Inflammatory macrophage treated with lipopolysaccharide for 4 hours (primary cell): Measurements from ENCODE around the gene FAM3B.
"Not testable (repeated sequence)": the region's sequence is repeated elsewhere in the genome, so short reads cannot be mapped to it uniquely, and the experiment has no call there.

Source experiments
- DNase-seq: peaks from one replicate; pipeline ENCODE4 v3.0.0-alpha.2; 2020

The FAM3B gene, protein sequence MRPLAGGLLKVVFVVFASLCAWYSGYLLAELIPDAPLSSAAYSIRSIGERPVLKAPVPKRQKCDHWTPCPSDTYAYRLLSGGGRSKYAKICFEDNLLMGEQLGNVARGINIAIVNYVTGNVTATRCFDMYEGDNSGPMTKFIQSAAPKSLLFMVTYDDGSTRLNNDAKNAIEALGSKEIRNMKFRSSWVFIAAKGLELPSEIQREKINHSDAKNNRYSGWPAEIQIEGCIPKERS

DNA sequence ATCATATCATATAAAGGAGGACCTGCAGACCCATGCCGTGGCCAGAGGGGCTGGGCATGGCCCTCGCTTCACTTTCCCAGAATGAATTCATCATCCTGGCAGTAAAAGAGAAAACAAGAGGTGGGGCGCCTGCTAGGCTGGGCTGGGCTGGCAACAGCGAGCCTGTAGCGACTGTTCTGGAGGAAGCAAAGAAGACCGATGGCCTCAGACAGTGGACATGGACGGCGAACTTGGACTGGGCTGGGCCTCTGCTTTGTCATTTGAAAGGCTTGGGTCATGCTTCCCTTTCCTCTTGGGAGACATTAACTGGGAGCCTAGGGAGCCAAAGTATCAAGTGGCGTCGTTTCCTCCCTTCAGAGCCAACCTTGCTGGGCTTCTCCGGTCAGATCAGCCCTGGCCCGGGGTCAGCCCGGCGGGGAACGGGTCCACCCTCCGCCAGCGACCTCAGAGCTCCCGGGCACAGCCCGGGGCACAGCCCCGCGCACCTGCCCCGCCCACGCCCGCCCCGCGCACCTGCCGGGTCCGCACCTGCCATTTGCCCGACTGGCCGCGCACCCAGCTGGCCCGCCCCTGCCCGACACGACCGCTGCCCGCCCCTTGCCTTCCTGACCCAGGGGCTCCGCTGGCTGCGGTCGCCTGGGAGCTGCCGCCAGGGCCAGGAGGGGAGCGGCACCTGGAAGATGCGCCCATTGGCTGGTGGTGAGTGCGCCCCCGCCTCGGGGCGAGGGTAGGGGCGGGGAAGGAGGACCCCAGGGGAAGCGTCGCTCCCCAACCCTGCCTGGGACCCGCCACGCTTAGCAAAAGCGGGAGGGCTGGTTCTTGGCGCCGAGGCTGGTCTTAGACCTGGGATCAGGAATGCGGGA is at the start of gene FAM3B:
FAM3B (plus strand) TSS at position 602 of the 863 bp plus-strand sequence; CDS start at position 681, 79 bp downstream.
- no peak for DNase-seq

DNA sequence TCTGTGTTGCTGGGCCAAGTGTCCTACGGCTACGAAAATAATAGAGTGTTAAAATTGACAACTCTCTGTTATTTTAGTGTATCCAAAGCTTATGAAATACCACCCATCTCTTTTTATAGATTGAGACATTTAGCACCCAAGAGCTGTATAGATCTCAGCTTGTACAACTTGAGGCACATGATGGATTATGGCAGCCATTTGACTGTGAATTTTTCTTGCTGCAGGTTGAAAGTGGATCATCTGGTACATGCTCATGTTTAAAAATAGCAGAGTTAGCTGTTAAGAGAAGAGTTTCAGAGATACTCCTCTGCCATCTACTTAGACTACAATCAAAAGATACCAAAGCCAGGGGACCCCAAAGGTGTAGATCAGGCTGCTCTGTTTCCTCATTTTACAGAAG is 49.3 kb upstream of the FAM3B start:
- DNase-seq, result no peak

DNA sequence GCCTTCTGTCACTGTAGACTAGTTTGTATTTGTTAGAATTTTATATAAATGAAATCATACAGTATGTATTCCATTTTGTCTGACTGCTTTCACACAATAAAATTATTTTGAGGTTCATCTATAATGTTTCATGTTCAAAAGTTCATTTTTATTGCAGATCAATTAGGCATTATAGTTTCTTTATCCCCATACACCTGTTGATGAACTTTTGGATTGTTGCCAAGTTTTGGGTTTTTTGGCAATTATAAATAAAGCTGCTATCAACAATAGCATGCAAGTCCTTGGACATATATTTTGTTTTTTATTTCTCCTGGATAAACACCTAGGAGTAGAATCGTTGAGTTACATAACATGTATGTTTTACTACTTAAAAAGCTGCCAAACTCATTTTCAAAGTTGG is 47.1 kb upstream of the FAM3B start:
- no peak for DNase-seq

DNA sequence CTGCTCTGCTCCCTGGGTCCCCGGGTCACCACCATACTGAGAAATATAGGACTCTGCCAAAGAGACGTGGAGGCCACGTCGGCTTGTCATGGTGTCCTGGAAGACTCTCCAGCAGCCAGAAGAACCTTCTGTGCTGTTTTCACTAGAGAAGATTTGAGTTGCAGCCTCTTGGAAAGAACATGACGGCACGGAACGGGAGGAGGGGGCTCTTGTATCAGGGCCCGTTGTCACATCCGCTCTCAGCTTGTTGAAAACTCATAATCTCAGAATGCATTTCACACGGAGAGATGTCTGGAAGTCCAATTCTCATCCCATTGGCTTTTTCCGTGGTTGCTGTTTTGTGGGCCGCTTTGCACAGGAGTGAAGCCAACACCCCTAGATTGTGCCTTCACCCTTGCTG is 39.4 kb upstream of the FAM3B start:
- DNase-seq, result no peak

DNA sequence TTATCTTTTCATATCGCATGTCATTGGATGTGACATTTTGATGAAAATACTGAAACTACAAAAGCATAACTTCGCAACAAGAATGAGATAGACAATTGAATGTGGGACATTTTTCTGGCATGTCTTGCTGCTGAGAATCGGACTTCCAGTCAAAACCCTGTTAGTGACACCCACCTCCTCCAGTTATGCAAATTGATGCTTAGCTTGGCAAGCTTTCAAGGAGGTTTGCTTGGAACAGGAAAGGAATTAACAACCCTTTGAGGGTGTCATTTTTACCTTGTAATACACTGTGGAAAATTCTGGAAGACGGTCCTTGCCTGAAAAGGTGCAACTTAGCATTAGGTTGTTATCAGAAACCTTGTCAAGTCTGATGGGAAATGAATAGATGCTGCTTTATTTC is 38.8 kb upstream of the FAM3B start:
- DNase-seq, result no peak

DNA sequence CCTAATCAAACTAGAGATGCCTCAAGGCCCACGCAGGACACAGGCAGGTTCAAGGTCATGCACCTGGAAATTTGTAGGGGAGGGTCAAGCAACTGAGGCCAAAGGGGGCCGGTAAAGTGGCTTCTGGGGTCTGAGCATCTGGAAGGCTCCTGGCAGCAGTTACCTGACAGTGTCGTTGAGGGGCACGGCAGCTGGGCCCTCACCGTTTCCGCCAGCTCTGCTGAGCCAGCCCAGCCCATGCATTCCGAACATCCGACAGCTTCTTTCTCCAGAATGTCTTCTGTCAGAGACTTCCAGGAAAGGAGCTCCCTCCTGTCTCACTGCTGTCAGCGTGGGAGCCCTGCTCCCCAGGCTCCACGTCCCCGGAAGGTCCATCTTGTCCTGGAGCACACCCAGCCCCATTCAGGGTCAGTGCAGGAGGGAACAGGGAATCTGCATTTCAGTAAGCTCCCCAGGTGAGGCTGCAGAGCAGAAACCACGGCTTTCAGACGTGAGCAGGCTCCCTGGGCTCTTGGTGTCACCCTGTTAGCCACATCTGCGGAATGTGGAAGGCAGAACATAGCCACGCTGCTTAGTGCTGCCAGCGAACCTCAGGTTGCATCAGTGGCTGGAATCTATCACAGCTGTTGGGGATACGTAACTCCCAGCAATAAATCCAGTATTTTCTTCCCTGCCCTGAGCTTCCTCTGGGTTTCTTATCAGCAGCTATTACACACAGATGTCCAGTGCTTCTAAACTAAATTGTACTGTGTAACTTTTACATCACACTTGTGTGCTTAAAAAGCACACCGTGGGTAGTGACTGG is 36.3 kb upstream of the FAM3B start:
- DNase-seq, result no peak

DNA sequence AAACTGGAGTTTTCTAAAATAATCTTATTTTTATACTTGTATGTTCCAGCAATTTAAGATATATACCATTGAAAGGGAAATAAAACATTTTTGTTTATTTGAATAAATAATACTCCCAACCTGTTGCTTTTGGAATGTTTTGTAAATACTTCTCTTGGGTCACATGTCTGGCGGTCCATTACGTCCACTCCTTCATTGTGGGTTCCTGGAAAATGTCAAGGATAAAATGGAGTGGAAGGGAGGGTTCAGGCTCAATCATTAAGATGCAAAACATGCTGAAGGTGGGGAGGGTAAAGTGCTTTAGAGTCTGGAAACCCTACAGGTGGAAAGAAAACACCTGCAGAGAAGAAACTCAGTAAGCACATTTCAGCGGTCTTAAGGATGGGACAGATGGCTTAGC is 34.2 kb upstream of the FAM3B start:
- DNase-seq, result no peak

DNA sequence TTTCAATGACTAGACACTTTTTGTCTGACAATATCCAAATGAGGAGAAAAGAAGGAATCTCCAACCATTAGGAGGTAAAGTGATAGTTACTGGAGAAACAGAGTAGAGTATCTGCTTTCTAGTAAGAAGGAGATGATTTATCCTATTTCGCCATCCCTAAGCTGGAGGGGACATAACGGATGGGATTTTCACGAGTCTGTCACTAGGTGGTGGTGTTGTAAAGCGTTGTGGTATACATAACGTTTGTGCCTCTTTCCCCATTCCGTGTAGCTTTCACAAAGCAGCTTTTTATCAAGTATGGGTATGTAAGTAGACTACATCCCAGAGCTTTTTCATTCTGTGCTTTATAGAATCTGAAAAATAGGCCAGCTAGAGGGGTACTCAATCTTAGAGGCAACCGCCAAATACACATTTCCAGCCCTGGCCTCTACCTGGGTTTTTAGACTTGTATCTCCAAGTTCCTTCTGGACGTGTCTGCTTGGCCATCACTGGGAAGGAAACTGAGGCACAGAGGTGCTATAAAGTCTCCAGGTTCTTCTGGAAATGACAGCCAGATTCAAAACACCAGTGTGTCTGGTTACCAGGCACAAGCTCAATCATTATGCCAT is 33.3 kb upstream of the FAM3B start:
- DNase-seq, result peak; percentile 84

DNA sequence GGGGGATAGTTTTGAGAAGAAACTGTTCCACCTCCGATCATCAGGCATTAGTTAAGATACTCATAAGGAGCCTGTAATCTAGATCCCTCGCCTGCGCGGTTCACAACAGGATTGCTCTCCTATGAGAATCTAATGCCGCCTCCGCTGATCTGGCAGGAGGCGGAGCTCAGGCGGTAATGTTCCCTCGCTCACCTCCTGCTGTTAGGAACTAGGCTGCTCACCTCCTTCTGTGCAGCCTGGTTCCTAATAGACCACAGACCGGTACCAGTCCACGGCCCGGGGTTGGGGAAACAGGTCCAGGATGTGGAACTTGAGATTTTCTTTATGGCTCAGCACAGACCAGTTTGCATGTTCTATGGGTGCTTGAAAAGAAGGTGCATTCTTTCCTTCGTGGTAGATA is 27.2 kb upstream of the FAM3B start:
- DNase-seq, result no peak

DNA sequence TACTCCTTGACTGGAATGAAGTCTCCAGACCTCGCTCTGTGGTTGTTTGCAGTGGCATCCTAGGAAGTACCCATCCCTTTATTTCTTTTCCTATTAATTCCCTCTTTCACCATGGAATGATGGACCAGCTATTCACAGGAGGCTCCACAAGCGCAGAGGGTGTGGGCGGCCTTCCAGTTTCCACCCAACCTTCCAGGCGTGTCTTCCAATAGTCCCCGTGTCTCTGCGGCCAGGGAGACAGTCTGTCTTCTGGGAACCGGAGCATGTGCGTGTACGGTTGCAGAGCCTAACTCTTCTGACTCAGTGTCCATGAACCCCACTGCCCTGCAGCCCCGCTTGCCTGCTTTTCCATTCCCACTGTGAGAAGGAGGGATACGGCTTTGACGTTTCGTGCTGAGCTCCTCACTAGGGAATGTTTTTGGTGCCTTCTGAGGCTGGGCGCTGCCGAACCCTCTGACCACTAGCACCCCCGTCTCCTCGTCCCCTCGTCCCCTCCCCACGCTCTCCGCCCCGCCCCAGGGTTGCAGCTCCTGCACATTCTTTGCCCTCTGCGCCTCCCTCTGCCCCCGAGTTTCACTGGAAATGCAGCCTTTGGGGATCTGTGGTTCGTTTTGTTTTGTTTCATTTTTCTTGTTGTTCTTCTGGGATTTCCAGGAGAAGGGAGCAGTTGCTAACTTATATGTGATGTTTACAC is 26.3 kb upstream of the FAM3B start:
- DNase-seq, result no peak

DNA sequence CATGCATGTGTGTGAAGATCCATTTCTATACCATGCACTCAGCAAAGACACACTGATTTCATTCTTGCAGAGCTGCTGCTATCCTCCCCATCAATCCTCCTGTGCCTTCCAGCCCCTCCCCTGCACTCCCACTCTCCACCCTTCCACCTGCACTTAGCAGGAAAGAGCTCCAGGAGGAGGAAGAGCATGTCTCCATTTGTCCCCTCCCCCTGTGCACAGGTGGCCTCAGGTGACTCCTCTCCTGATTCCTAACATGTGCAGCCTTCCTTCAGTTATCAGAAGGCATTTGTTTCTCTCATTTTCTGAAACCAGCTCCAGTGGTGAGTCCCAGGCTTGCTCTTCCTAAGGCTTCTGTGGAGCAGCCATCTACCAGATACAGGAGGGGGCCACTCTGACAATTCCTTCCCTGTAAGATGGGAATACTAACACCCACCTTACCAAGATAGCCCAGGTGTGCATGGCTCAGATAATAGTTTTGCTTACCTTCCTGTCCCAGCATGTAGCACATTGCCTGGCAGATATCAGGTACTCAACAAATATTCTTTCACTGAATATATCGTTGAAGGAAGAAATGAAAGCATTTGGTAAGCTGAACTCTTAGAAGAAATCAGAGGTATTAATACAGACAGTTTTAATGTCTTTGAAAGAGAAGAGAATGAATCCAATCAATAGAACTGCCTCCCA is 21.9 kb upstream of the FAM3B start:
- DNase-seq, result no peak

DNA sequence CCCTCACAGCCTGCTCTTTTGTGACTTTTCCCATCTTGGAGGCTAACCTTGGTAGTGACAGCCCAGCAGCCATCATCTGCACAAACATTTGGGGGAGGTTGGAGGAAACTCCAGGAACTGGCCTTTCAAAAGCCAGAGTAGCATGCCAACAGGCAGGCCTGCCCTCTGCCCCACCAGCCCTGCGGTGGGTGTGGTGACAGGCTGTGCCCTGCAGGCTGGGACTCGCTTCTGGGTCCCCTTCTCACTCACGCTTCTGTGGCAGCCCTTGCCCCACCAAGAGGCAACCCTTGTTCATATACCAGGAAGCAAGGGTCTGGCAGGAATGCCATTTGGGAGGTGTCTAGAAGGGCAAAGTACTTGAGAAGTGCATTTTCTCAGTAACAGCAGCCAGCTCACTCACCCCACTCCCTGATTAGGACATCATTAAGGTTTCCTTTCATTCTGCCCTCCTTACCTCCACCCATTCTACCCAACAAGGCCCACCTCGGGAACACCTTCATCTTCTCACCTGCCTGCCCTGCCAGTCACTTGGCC is 20.8 kb upstream of the FAM3B start:
- DNase-seq, result no peak

DNA sequence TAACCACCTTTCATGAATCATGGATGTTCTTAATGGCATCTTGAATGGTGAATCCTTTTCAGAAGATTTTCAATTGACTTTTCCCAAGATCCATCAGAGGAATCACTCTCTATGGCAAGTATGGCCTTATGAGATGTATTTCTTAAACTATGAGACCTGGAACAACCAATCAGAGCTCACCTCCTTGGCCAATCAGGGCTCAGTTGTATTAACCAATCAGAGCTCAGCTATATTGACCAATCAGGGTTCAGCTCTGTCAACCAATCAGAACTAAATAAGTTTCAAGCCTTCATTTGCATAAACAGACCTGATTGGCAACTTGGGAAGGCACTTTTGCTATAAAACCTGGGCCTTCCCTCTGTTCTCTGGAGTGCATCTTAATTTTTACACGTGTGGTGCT is 13.6 kb upstream of the FAM3B start:
- DNase-seq, result no peak

DNA sequence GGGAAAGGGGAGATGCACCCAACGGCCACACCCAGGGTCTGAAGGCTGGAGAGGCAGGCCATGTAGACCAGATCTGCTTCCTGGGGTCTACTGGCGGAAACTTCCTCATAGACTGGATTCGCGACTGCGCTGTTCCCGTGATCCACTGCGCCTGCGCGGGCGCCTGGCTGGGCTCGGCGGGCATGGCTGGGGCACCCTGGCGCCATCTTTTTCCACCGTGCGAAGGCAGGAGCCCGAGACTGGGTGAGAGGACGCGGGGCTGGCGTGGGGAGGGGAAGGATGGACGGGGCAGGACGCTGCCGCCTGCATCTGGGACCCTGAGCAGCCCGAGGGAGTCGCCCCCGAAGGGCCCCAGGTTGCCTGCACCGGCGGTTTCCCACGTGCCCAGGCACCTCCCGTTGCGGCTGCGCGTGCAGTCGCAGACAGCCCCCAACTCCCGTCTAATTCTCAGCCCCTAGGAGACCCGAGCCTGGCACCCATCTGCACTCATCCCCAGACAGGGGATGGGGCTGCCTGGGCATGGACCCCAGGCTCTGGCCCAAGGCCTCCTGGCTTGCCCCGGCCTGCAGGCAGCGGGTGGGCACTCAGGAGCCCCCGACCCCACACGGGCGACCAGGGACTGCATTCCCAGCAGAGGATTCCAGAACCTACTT is 12.4 kb upstream of the FAM3B start:
- DNase-seq, result no peak

DNA sequence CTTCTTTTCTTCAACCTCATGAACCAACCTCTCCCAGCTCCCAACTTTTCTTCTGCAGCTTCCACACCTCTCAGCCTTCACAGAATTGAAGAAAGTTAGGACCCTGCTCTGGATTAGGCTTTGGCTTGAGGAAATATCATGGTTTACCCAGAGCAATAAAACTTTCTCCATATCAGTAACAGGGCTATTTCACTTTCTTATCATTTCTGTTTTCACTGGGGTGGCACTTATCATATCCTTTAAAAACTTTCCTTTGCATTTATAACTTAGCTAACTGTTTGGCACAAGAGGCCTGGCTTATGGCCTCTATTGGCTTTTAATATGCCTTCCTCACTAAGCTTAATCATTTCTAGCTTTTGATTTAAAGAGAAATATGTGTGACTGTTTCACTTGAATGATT is 9.4 kb upstream of the FAM3B start:
- no peak for DNase-seq

DNA sequence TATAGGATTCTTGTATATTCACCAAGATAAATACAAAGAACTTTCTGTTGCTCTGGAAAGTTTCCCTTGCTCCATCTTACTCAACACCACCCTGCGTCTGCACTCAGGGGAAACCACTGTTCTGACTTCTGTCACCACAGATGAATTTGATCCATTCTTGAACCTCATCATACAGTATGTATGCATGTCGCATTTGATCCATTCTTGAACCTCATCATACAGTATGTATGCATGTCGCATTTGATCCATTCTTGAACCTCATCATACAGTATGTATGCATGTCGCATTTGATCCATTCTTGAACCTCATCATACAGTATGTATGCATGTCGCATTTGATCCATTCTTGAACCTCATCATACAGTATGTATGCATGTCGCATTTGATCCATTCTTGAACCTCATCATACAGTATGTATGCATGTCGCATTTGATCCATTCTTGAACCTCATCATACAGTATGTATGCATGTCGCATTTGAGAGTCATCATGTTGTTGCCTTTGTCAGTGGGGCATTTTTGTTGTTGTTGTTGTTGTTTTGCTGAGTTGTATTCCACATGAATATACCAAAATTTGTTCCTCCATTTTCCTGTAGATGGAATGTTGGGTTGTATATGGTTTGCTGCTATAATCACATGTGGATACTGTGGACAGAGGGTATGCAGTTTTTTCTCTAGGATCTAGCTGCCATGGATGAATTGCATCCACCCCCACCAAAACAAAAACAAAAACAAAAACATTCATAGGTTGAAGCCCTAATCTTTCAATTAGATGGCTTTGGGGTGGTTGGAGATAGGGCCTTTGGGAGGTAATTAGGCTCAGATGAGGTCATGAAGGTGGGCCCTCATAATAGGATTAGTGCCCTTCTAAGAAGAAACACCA is 3.1 kb upstream of the FAM3B start:
- DNase-seq, result not testable (repeated sequence)

DNA sequence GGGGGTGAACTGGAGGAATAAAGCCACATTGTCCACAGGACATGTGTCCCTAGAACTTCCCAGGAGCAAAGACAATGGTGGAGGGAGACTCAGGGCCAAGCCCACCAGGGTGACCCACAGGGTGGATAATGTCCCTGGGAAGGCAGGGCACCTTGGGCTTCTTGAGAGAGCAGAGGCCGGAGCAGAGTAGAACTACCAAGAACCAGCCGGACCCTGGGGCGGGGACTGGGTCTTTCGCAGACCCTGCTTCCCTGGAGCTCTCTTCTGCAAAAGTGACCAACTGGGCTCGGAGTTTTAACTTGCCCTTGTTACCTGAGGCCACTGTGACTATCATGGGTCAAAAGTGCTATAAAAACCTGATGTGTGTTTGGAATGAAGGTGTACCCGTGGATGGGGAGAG is 875 bp upstream of the FAM3B start:
- DNase-seq, result no peak

DNA sequence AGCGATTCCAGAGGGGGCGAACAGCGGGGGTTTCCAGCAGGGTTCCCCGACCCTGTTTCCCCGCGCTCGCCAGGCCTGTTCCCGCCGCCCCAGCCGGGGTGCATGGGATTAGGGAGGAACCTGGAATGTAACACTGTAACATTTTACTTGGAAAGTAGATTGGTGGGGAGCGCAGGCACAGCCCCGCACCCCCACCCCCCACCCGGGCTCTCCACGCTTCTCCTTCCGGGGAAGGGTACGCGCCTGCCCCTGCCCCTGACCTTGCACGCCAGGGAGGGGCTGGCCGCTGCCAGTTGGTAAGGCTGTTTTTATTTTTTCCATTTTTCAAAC is 427 bp downstream of the FAM3B start:
- DNase-seq, result no peak

DNA sequence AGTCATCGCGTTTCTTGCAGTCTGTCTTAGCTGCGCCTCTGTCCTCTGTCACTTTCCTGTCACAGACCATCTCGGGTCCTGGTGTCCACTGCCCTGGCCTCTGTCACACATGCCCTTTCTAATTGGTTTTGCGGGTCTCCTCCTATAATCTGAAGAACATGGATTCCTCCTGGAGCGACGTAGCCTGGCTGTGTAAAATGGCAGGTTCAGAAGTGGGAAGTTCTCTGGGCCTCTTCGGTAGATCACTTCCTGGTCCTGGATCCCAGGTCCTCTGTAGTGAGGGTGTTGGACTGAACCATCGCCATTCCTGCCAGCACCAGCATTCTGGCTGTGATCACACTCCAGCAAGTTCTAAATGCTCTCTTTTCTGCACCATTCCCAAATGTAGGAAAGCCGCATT is 857 bp downstream of the FAM3B start:
- DNase-seq, result no peak

DNA sequence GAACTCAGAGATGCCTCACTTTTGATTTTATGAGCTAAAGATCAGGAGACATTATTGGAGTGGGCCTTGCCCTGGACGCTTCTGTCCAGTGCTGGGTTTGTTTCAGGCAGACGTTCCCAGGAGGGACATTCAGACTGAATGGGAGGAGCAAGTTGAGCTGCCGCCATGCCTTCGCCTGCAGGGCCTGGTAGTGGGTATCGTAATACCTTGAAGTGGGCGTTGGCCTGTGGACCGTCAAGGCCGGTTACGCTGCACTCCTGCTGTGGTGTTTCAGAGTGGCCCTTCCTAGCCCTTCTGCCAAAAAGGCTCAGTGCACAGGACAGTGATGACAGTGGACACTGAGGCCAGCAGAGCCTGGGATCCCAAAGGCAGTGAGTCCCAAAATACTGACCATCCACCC is 1.6 kb downstream of the FAM3B start:
- DNase-seq, result no peak
